ENCODE data around the gene SLC7A8.
"Not testable (repeated sequence)": the region's sequence is repeated elsewhere in the genome, so short reads cannot be mapped to it uniquely, and the experiment has no call there.

SLC7A8 gene

DNA sequence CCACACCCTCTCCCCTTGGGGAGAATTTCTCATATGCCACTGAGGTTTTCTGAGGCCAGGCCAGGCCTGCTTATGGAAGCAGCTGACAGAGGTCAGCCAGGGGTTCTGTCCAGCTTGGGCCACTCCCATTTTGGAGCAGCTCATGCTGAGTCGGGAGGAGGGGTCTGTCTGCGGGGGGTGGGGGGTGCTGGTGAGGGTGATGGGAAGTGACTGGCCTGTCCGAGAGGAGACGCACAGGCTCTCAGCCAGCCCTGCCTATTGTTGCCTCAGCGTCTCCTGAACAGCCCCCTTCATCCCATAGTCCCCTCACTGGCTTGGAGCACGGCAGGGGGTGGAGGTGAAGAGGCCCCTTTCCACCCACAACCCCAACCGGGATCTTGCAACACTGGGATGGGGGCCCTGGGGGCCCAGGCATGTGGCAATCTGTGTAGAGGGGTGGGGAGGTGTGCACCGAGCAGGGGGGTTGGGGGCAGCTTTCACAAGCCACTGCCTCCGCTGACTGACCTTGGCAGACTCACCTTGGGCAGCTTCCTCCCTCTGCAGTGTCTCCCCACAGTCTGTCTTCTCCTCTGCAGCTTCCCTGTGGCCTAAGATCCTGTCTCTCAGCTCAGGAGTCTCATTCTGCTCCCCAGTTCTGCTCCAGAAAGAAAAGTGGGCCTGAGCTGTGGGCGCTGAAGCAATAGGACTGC is 69.9 kb downstream of the SLC7A8 start:
- DNase-seq, result no peak

- no peak for DNase-seq
These were observed 70.9 kb downstream of the SLC7A8 start for GRCh38 chr14:23112359-23113178.

DNA sequence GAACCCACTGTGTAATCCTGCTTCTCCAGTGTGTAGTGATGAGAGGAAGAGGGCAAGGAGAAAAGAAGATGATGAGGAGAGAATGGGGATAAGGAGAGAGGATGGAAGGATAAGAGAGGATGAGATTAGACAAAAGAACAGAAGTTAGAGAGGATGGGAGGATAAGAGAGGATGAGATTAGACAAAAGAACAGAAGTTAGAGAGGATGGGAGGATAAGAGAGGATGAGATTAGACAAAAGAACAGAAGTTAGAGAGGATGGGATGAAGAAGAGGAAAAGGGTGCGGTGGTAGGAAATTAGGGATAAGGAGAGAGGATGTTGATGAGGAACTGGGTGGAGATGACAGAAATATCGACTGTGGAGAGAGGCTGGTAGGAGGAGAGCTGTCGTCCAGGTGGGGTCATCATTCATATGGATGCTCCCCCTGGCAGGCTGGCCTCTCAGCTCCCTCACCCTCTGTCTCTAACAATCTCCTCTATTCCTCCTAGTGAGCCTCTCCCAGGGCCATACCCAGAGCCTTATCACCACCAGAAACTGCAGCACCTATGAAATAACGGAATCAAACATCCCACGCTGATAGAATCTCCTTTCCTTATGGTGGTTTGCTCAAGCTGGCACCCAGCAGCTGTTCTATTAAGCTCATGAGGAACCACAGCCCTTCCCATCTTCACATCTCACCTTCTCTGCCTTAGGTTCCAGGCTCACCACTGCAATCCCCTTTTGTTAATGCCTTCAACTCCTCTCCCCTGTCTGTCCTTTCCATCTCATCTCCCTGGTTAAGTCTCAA is 72.7 kb downstream of the SLC7A8 start:
- no peak for DNase-seq

DNA sequence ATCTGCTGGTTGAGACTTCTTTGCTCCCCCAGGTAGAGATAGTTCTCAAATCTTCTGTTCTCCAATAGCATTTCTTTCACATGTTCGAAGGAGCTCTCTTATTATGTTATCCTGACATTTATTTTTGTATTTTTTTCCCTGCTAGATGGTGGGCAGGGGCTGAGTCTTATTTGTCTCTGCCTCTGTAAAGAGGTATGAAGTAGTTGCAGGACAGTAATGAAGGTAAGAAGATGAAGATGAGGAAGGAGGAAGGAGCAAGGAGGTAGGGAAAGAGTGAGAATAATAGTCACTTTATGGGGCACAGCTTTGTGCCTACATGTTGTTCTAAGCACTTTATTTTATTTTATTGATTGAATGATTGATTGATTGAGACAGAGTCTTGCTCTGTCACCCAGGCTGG is 73.7 kb downstream of the SLC7A8 start:
- no peak for DNase-seq

- not testable (repeated sequence) for DNase-seq
These were observed 75.3 kb downstream of the SLC7A8 start for GRCh38 chr14:23108169-23108568.

DNA sequence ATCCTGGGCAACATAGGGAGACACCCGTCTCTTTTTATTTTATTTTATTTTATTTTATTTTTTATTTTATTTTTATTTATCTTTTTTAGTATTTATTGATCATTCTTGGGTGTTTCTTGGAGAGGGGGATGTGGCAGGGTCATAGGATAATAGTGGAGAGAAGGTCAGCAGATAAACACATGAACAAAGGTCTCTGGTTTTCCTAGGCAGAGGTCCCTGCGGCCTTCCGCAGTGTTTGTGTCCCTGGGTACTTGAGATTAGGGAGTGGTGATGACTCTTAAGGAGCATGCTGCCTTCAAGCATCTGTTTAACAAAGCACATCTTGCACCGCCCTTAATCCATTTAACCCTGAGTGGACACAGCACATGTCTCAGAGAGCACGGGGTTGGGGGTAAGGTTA is 75.8 kb downstream of the SLC7A8 start:
- DNase-seq, result not testable (repeated sequence)

DNA sequence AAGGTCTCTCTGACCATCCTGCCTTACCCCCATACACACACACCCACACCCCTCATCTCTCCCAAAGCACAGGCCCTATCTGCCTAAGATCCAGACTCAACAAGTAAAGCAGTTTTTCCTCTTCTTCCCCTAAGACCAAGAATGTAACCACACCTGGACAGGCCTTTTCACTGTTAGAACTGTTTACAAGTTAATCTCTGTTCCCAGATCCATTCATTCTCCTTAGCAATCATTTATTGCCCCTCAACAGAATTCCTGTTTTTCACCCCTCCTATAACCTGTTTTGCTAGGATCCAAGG is 76.8 kb downstream of the SLC7A8 start:
- no peak for DNase-seq

- DNase-seq, result no peak
These were observed 78.1 kb downstream of the SLC7A8 start for GRCh38 chr14:23105348-23105824.

GRCh38 chr14:23104591-23105347 is 78.7 kb downstream of the SLC7A8 start, which contains the start of gene CIROP:
TSS of gene CIROP (minus strand) at chr14:23104989. CDS start at chr14:23104920, 69 bp downstream.
- DNase-seq, result peak; percentile 36

DNA sequence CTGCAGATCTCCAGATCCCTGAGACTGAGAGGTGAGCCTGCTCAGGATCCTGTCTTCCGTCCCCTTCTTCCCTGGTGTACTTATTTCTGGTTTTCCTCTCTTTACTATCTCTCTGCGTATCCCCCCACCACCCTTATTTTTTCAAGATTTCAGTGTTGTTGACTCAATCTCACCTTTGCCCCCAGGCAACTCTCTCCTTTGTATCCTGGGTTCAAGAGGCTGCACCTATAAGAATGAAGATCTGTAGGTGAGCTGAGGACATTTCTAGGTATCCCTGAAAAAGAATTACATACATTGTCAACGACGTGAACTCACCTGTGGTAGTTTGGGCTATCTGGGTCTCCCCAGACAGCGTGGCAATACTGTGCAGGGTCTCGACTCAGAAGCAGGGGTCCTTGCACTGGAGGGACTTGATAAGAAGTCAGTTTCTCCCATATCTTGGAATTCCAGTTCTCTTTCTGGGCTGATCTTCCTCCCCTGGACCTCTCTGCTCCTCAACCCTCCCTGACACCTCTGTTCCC is 79.3 kb downstream of the SLC7A8 start:
- DNase-seq, result no peak

- no peak for DNase-seq
These were observed 79.9 kb downstream of the SLC7A8 start for GRCh38 chr14:23103581-23103980.

DNA sequence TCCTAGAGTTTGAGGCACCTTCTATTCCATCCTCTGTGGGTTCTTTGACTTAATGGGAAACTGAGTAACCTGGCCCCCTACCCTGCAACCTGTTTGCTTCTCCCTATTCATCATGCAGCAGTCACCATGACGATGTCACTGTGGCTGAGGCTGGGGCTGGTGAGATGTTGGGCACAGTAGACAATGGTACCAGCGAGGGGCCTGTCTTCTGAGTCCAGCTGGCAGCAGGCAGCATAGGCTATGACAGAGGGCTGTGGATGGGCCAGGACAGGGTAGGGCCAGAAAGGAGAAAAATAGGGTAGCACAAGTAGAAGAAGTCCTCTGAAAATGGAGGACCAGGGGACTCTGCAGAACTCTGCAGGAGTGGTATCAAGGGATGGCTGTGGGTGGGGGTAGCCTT is 80.7 kb downstream of the SLC7A8 start:
- no peak for DNase-seq

DNA sequence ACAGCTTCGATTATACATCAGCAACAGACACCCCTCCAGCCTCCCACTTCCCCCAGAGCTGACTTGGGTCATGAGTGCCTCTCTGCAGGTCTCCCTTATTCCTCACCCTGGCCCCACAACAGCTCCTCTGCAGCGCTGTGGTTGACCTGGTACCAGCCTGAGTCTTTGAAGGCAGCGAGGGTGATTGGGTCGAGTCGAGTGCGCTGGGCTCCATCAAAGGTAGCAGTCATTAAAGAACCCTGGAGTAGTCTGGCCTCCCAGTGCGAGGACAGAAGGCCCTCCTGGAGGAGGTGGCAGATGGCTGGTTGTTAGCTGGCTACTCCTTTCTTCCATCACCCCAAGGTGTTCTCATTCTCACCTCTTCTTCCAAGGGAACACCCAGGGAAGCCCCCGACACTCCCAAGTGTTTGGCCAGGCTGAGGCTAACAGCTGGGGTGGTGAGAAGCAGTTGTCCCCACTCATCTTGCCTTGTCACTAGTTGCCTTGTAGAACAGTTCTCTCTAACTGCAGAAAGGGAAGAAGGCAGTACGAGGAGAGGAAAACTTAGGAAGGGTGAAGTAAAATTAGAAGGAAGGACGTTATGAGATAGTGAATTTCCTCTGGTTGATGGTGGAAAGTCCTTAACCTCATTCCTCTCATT is 81.4 kb downstream of the SLC7A8 start:
- DNase-seq, result no peak

DNA sequence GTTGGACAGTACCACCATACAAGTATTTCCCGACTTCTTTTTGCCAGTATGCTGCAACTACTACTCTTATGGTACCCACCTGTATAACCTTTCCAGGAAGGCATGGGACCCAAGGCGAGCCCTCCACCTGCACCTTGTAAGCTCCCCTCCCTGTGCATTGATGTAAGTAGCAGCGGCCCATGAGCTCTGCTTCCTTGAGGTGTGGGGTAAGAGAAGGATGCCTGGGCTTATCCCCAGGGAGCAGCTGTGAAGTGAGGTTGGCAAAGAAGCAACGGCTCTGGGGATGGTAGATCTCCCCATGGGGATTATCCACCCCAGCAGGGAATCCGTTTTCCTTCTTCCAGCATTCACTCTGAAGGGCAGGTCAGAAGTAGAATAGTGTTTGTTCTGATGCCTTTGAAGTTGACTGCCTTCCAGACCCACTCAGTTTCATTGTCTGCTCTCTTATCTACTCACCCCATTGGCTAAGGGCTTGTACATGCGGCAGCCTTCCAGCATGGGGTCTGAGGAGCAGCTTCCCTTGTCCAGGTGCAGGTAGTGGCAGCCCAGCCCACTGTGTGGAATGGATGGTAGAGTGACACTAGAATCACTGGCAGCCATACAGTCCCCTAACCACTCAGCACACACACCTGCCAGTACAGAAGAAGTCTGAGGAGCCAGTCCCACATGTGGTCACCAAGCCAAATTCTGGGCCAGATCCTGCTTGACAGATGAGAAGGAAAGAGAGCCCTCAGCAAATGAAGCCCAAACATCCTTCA is 82.1 kb downstream of the SLC7A8 start:
- no peak for DNase-seq

GRCh38 chr14:23099212-23099861 is 84.1 kb downstream of the SLC7A8 start:
- DNase-seq, result no peak

DNA sequence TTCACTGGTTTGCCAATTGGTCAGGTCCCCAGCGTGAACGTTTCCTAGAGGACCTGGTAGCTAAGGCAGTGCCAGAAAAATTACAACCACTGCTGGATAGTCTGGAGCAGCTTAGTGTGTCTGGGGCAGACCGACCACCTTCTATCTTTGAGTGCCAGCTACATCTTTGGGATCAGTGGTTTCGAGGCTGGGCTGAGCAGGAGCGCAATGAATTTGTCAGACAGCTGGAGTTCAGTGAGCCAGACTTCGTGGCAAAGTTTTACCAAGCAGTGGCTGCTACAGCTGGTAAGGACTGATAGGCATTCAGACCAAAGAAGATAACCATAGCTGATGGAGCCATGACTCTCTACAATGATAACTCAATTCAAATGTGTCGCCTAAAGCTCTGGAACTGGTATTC is 85.7 kb downstream of the SLC7A8 start:
- DNase-seq, result no peak

DNA sequence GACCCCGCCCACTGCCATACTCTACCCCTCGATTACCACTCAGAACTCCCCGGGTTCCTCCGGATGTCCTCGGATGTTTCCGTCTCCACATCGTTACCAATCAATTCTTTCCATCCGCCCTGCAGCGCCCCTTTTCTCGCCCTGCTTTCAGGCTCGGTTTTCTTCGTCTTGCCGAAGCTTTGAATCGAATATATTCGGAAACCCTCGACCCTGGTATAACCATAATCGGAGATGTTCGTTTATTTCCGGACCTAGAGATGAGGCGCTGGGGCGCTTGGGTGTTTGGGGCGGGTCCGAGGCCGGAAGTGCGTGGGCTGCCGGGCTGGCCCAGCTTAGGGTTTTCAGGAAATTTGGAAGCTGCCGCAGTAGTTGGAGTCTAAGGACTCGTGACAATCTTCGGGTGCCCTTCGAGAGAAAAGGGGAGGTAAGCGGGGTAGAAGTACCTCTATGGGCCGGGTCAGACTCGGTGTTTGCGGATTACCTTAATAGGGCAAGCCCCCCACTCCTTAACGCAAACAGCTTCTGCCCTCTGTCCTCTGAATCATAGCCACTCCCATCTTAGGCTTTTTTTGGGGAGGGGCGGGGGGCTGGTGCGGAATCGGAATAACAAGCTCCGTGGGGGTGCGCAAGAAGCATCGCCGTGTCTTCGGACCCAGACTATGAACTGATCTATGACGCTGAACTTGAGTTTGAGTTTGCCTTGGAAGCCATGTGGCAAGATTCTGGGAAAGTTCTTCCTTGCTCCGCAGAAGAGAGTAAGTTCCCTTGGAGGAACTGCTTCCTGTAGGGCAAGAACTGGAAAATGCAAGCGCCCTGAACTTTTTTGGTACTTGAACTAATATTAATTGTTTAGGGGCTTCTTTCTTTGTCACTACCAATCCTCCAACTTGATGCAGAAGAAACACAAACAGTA is 88.0 kb downstream of the SLC7A8 start, which contains the start of gene C14orf119:
C14orf119 (plus strand) TSS at position 310 of the 913 bp plus-strand sequence. CDS start 2,154 bp downstream, outside the sequence.
- no peak for DNase-seq

DNA sequence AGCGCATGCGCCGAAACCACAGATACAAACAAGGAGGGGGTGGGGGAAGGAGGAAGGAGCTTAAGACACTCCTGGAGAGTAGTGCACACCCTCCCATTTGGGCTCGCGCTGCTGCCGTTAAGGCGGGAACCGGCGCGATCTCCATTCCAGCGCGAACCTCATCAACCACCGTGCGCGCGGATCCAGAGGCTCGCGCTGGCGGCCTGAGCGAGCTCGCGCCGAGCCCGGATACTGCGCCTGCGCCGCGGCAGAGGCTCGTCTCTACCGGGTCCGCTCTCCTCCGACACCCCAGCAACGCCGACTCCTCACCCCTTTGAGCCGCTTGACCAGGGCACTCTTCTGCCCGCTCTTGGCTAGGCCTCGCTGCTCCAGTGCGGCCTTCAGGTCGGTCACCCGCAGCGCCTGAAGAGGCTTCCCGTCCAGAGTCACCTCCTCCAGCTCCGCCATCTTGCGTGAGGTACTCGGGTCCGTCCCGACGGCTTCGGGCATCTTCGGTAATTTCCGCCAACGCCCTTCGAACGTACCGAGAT is 88.7 kb downstream of the SLC7A8 start, which contains the start of gene ACIN1:
ACIN1 (minus strand) TSS at position 471 of the 530 bp plus-strand sequence; CDS start at position 447, 24 bp downstream.
- no peak for DNase-seq
